GM12873 (cell line): ENCODE results near the gene SH3RF1.
A peak's percentile ranks its signal among the peaks of the same experiment; 100 is the strongest.

Source experiments
- CTCF ChIP-seq: IDR thresholded peaks from 2 replicates; pipeline ENCODE4 v1.5.1; 2012; ENCODE audit warnings: low read depth, mild to moderate bottlenecking, moderate library complexity, low read length, control low read depth; ENCODE audit not compliant: insufficient read depth; ENCODE audit errors: missing control alignments

Gene SH3RF1

GRCh38 chr4:169269916-169270809 is 593 bp downstream of the SH3RF1 start:
- peak; percentile 28 for TF ChIP-seq CTCF

GRCh38 chr4:169268951-169269760 is 1.6 kb downstream of the SH3RF1 start:
- no peak for TF ChIP-seq CTCF

GRCh38 chr4:169267070-169267469 is 3.7 kb downstream of the SH3RF1 start:
- TF ChIP-seq CTCF: no peak

- no peak for TF ChIP-seq CTCF
These were observed 4.1 kb downstream of the SH3RF1 start for GRCh38 chr4:169266661-169267060.

- no peak for TF ChIP-seq CTCF
These were observed 4.7 kb downstream of the SH3RF1 start for GRCh38 chr4:169266081-169266480.

GRCh38 chr4:169263791-169264392 is 6.9 kb downstream of the SH3RF1 start:
- no peak for TF ChIP-seq CTCF
